Left lung (tissue), 10 donors: ENCODE results near the gene SPPL2C. TPM values are rescaled to one million over a fixed set of nuclear protein-coding genes. Genes with fewer than 3 reads are reported as not detected.

Source experiments
- ATAC-seq: fragments of 200-7000 bp; cut with Tn5 transposase; one replicate; pipeline ENCODE4 v1.9.1; 2020; ENCODE audit warnings: moderate library complexity
- DNase-seq, 4 donors: peaks; one replicate each; pipeline ENCODE4 v3.0.0-alpha.2; 2013 to 2020
- H3K27ac ChIP-seq, 2 donors: fragments of 200-600 bp; sonication (generic) in 1 of 2; one replicate each; pipeline versions ENCODE4 v1.5.0 to v1.8.0; 2020 to 2021
- H3K27me3 ChIP-seq, 2 donors: fragments of 200-600 bp; sonication (generic) in 1 of 2; one replicate each; pipeline versions ENCODE4 v1.5.0 to v1.8.0; 2020 to 2021
- H3K36me3 ChIP-seq, 2 donors: fragments of 200-600 bp; sonication (generic) in 1 of 2; one replicate each; pipeline versions ENCODE4 v1.5.0 to v1.8.0; 2020 to 2021
- H3K4me1 ChIP-seq, 2 donors: fragments of 200-600 bp; one replicate each; pipeline ENCODE4 v1.8.0; 2021
- H3K4me3 ChIP-seq, 2 donors: fragments of 200-600 bp; sonication (generic) in 1 of 2; one replicate each; pipeline versions ENCODE4 v1.5.0 to v1.8.0; 2020 to 2021; ENCODE audit warnings: mild to moderate bottlenecking in 1 of 2
- H3K9me3 ChIP-seq, 2 donors: fragments of 200-600 bp; sonication (generic) in 1 of 2; one replicate each; pipeline versions ENCODE4 v1.5.0 to v1.8.0; 2020 to 2021
- CTCF ChIP-seq, 2 donors: fragments of 200-600 bp; sonication (generic) in 1 of 2; IDR thresholded peaks; one replicate each; pipeline versions ENCODE4 v1.5.0 to v1.8.0; 2021; ENCODE audit warnings: antibody characterized with exemption in 2 of 2
- intact Hi-C, 2 donors: fragments of 100-400 bp; cut with DNase I; formaldehyde crosslinking; loops; one replicate each; pipeline versions ENCODE4 v1.11.2 to v1.14.2; 2022
- polyA plus RNA-seq, 6 donors: library from polyadenylated mRNA; unstranded; fragments of 120-200 nt; gene quantifications; one replicate each; pipeline ENCODE4 v1.2.1, GENCODE V29; 2013; ENCODE audit not compliant: insufficient read length in 6 of 6
- total RNA-seq, 2 donors: library from RNA; stranded (reverse); fragmentation: NEBNext Ultra II Directional; extraction: Animal tissue kit (Norgen Biotek cat#: 25700); gene quantifications; one replicate each; pipeline ENCODE4 v1.2.1, GENCODE V29; 2021
- donor health status: DM: no; HTN: yes; CAD: no.
- donor health status: DM: no; HTN: no; CAD: no.

SPPL2C gene
- total and polyA plus RNA-seq, 8 donors: not detected

- TF ChIP-seq CTCF (IDR thresholded peaks at IDR 0.05): no peak
- ATAC-seq: no peak
Measured at GRCh38 chr17:45828582-45829133, 16.0 kb upstream of the SPPL2C start.

GRCh38 chr17:45833920-45834319 is 10.8 kb upstream of the SPPL2C start:
- no peak for TF ChIP-seq CTCF (IDR thresholded peaks at IDR 0.05)
- DNase-seq (peak in 1 of 4 donors; percentile 45), ATAC-seq (no peak)
- Histone ChIP-seq H3K9me3 (no peaks in the 10 kb centered on the region), H3K4me1 (peaks cover 0 to 5% of the 10 kb centered on the region in 2 donors), H3K36me3 (no peaks in the 10 kb centered on the region), H3K27me3 (peaks cover 0 to 66% of the 10 kb centered on the region in 2 donors), H3K4me3 (no peak overlapping the region), H3K27ac (no peak overlapping the region)
- intact Hi-C loops: loop anchor here in 1 of 2 donors (5.0 kb wide), 1 partner anchor 192 kb away; no protein-coding TSS in a partner anchor

More at GRCh38 chr17:45828582-45829133, 16.0 kb upstream of the SPPL2C start:
- Histone ChIP-seq H3K4me3 (no peak overlapping the region), H3K27ac (no peak overlapping the region), H3K9me3 (no peaks in the 10 kb centered on the region), H3K27me3 (peaks cover 0 to 61% of the 10 kb centered on the region in 2 donors), H3K36me3 (no peaks in the 10 kb centered on the region), H3K4me1 (peaks cover 0 to 5% of the 10 kb centered on the region in 2 donors)
- DNase-seq: no peak
- intact Hi-C loops: no loop called here

- no peak for ATAC-seq
- H3K27ac ChIP-seq: no peak overlapping the region
- H3K4me1 ChIP-seq: peaks cover 0 to 5% of the 10 kb centered on the region in 2 donors
- peak in 1 of 4 donors; percentile 67 for DNase-seq
- peaks cover 0 to 59% of the 10 kb centered on the region in 2 donors for H3K27me3 ChIP-seq
- no peak for TF ChIP-seq CTCF (IDR thresholded peaks at IDR 0.05)
- H3K36me3 ChIP-seq: no peaks in the 10 kb centered on the region
- H3K9me3 ChIP-seq: no peaks in the 10 kb centered on the region
- intact Hi-C loops: loop anchor here in 1 of 2 donors (5.0 kb wide), 1 partner anchor 192 kb away; no protein-coding TSS in a partner anchor
- H3K4me3 ChIP-seq: no peak overlapping the region
Measured at GRCh38 chr17:45834471-45835396, 9.9 kb upstream of the SPPL2C start.

- H3K4me1 ChIP-seq: peaks cover 0 to 5% of the 10 kb centered on the region in 2 donors
- intact Hi-C loops: no loop called here
Measured at GRCh38 chr17:45835481-45835880, 9.2 kb upstream of the SPPL2C start.

More at GRCh38 chr17:45835481-45835880, 9.2 kb upstream of the SPPL2C start:
- no peak overlapping the region for H3K27ac ChIP-seq
- ATAC-seq (no peak), DNase-seq (peak in 1 of 4 donors; percentile 58)
- no peak for TF ChIP-seq CTCF (IDR thresholded peaks at IDR 0.05)
- no peak overlapping the region for H3K4me3 ChIP-seq
- H3K27me3 ChIP-seq: peaks cover 0 to 54% of the 10 kb centered on the region in 2 donors
- H3K36me3 ChIP-seq: no peaks in the 10 kb centered on the region
- no peaks in the 10 kb centered on the region for H3K9me3 ChIP-seq
